Trophoblast cell (in vitro differentiated cells and primary cell): Measurements from ENCODE around the gene TOR4A.

Source experiments
- DNase-seq, 2 donors: peaks; one replicate each; pipeline ENCODE4 v3.0.0-alpha.2; 2016
- H2AFZ ChIP-seq: 2 replicates; pipeline ENCODE4 v1.6.1; 2013; ENCODE audit warnings: low read length, moderate library complexity, mild to moderate bottlenecking; ENCODE audit not compliant: insufficient read depth, poor library complexity
- H2AK5ac ChIP-seq: 2 replicates; pipeline ENCODE4 v1.6.1; 2013; ENCODE audit warnings: mild to moderate bottlenecking, low read length
- H2BK120ac ChIP-seq: 2 replicates; pipeline ENCODE4 v1.6.1; 2013; ENCODE audit warnings: low read length, mild to moderate bottlenecking, moderate library complexity; ENCODE audit not compliant: insufficient read depth, poor library complexity
- H2BK12ac ChIP-seq: 2 replicates; pipeline ENCODE4 v1.6.1; 2013; ENCODE audit warnings: mild to moderate bottlenecking, low read length, moderate library complexity
- H2BK5ac ChIP-seq: 2 replicates; pipeline ENCODE4 v1.6.1; 2013; ENCODE audit warnings: low read length, low read depth, moderate library complexity, mild to moderate bottlenecking; ENCODE audit not compliant: poor library complexity
- H3K14ac ChIP-seq: 2 replicates; pipeline ENCODE4 v1.6.1; 2013; ENCODE audit warnings: mild to moderate bottlenecking, low read length
- H3K18ac ChIP-seq: 2 replicates; pipeline ENCODE4 v1.6.1; 2013; ENCODE audit warnings: mild to moderate bottlenecking, low read length
- H3K23ac ChIP-seq: 2 replicates; pipeline ENCODE4 v1.6.1; 2013; ENCODE audit warnings: low read length
- H3K27ac ChIP-seq: 2 replicates; pipeline ENCODE4 v1.5.1; 2013; ENCODE audit warnings: low read depth, mild to moderate bottlenecking, inconsistent platforms, low read length, moderate library complexity
- H3K27me3 ChIP-seq: 2 replicates; pipeline ENCODE4 v1.6.1; 2013; ENCODE audit warnings: inconsistent platforms, mild to moderate bottlenecking, low read length, moderate library complexity; ENCODE audit not compliant: insufficient read depth
- H3K36me3 ChIP-seq, 2 experiments: 1 replicate in 1 of 2; 2 replicates in 1 of 2; pipeline ENCODE4 v1.6.1; 2013; ENCODE audit warnings: low read length in 2 of 2, mild to moderate bottlenecking in 2 of 2, moderate library complexity in 1 of 2; ENCODE audit not compliant: insufficient read depth in 2 of 2, control insufficient read depth in 1 of 2
- H3K4ac ChIP-seq: 2 replicates; pipeline ENCODE4 v1.6.1; 2013; ENCODE audit warnings: low read depth, mild to moderate bottlenecking, low read length, moderate library complexity
- H3K4me1 ChIP-seq, 2 experiments: 1 replicate in 1 of 2; 2 replicates in 1 of 2; pipeline ENCODE4 v1.6.1; 2013; ENCODE audit warnings: low read length in 2 of 2, mild to moderate bottlenecking in 2 of 2, moderate library complexity in 1 of 2; ENCODE audit not compliant: insufficient read depth in 2 of 2, control insufficient read depth in 1 of 2
- H3K4me2 ChIP-seq: 2 replicates; pipeline ENCODE4 v1.6.1; 2013; ENCODE audit warnings: inconsistent platforms, mild to moderate bottlenecking, low read length, moderate library complexity
- H3K4me3 ChIP-seq: 2 replicates; pipeline ENCODE4 v1.5.1; 2013; ENCODE audit warnings: mild to moderate bottlenecking, low read depth, low read length, inconsistent platforms
- H3K79me1 ChIP-seq: one replicate; pipeline ENCODE4 v1.6.1; 2013; ENCODE audit warnings: low read length
- H3K79me2 ChIP-seq: 2 replicates; pipeline ENCODE4 v1.6.1; 2013; ENCODE audit warnings: low read length, mild to moderate bottlenecking; ENCODE audit not compliant: control insufficient read depth, insufficient read depth, poor library complexity
- H3K9ac ChIP-seq: 2 replicates; pipeline ENCODE4 v1.6.1; 2013; ENCODE audit warnings: mild to moderate bottlenecking, low read length
- H3K9me3 ChIP-seq: 2 replicates; pipeline ENCODE4 v1.6.1; 2013; ENCODE audit warnings: low read depth, mild to moderate bottlenecking, control low read depth, inconsistent platforms, low read length; ENCODE audit not compliant: insufficient read depth
- H4K12ac ChIP-seq: 2 replicates; pipeline ENCODE4 v1.6.1; 2013; ENCODE audit warnings: low read depth, mild to moderate bottlenecking, low read length, moderate library complexity
- H4K8ac ChIP-seq: 2 replicates; pipeline ENCODE4 v1.6.1; 2013; ENCODE audit warnings: low read depth, mild to moderate bottlenecking, low read length, moderate library complexity
- H4K91ac ChIP-seq: one replicate; pipeline ENCODE4 v1.6.1; 2013; ENCODE audit warnings: low read depth, mild to moderate bottlenecking, low read length, moderate library complexity
- WGBS: extraction: QIAGEN DNeasy Blood & Tissue Kit; methylation state at CpG from one replicate; pipeline ENCODE4 v1.1.7; 2013; ENCODE audit warnings: missing lambda C conversion rate; ENCODE audit not compliant: insufficient read length, insufficient coverage; ENCODE audit errors: extremely low coverage; 5-methylcytosine and 5-hydroxymethylcytosine counted together

Gene TOR4A

GRCh38 chr9:137313956-137314560 lies 36.5 kb downstream of the TOR4A start:
- Histone ChIP-seq H3K4me2 (no peak overlapping the region), H4K91ac (no peak overlapping the region), H2AFZ (no peak overlapping the region), H3K36me3 (no peaks in the 10 kb centered on the region), H3K18ac (no peak overlapping the region), H4K8ac (no peak overlapping the region), H3K9ac (no peak overlapping the region), H4K12ac (no peak overlapping the region), H3K79me2 (no peaks in the 10 kb centered on the region), H2AK5ac (no peak overlapping the region), H3K23ac (no peak overlapping the region), H3K27ac (no peak overlapping the region), H2BK5ac (no peak overlapping the region), H3K4ac (no peak overlapping the region), H2BK12ac (no peak overlapping the region), H3K4me3 (no peak overlapping the region), H3K9me3 (no peaks in the 10 kb centered on the region), H3K79me1 (peaks cover 4% of the 10 kb centered on the region), H2BK120ac (no peak overlapping the region), H3K27me3 (no peaks in the 10 kb centered on the region), H3K14ac (no peak overlapping the region), H3K4me1 (peaks cover 5 to 6% of the 10 kb centered on the region in 2 experiments)
- DNase-seq: no peak
- no CpG with 5 or more reads among the region's 24 CpGs for WGBS

GRCh38 chr9:137314561-137315560 lies 37.3 kb downstream of the TOR4A start:
- no peak overlapping the region for H3K27ac ChIP-seq
- no peak overlapping the region for H3K18ac ChIP-seq
- H3K4me2 ChIP-seq: no peak overlapping the region
- no peaks in the 10 kb centered on the region for H3K36me3 ChIP-seq
- no peak overlapping the region for H4K8ac ChIP-seq
- no peak overlapping the region for H2AFZ ChIP-seq
- H3K27me3 ChIP-seq: no peaks in the 10 kb centered on the region
- H4K91ac ChIP-seq: peak overlapping the region; percentile 41
- H3K9me3 ChIP-seq: no peaks in the 10 kb centered on the region
- no peak overlapping the region for H3K23ac ChIP-seq
- no peak overlapping the region for H3K9ac ChIP-seq
- H2BK5ac ChIP-seq: no peak overlapping the region
- DNase-seq: no peak
- H3K4me3 ChIP-seq: no peak overlapping the region
- peak overlapping the region; percentile 25 for H2BK120ac ChIP-seq
- H3K79me1 ChIP-seq: peaks cover 4% of the 10 kb centered on the region
- no peaks in the 10 kb centered on the region for H3K79me2 ChIP-seq
- H3K4me1 ChIP-seq: peaks cover 5 to 6% of the 10 kb centered on the region in 2 experiments
- WGBS: no CpG with 5 or more reads among the region's 42 CpGs
- H3K14ac ChIP-seq: peak overlapping the region; percentile 1
- no peak overlapping the region for H3K4ac ChIP-seq
- peak overlapping the region; percentile 11 for H2BK12ac ChIP-seq
- H2AK5ac ChIP-seq: peak overlapping the region; percentile 45
- H4K12ac ChIP-seq: no peak overlapping the region

GRCh38 chr9:137315581-137316011 lies 38.1 kb downstream of the TOR4A start:
- WGBS: no CpG with 5 or more reads among the region's 18 CpGs

GRCh38 chr9:137316012-137316981 lies 38.8 kb downstream of the TOR4A start:
- no peak overlapping the region for H3K4ac ChIP-seq
- no peak overlapping the region for H3K4me3 ChIP-seq
- H4K8ac ChIP-seq: peak overlapping the region; percentile 56
- H2BK120ac ChIP-seq: peak overlapping the region; percentile 41
- no peak for DNase-seq
- no peak overlapping the region for H2BK12ac ChIP-seq
- no peaks in the 10 kb centered on the region for H3K36me3 ChIP-seq
- peaks cover 4% of the 10 kb centered on the region for H3K79me1 ChIP-seq
- H4K91ac ChIP-seq: peak overlapping the region; percentile 82
- peak overlapping the region; percentile 40 for H4K12ac ChIP-seq
- peaks cover 6 to 8% of the 10 kb centered on the region in 2 experiments for H3K4me1 ChIP-seq
- H3K4me2 ChIP-seq: peak overlapping the region; percentile 55
- no peaks in the 10 kb centered on the region for H3K9me3 ChIP-seq
- no peaks in the 10 kb centered on the region for H3K79me2 ChIP-seq
- H3K9ac ChIP-seq: no peak overlapping the region
- peak overlapping the region; percentile 32 for H2AFZ ChIP-seq
- peak overlapping the region; percentile 31 for H3K18ac ChIP-seq
- peak overlapping the region; percentile 28 for H3K14ac ChIP-seq
- no peaks in the 10 kb centered on the region for H3K27me3 ChIP-seq
- H2BK5ac ChIP-seq: no peak overlapping the region
- WGBS: no CpG with 5 or more reads among the region's 83 CpGs
- H3K27ac ChIP-seq: no peak overlapping the region
- H3K23ac ChIP-seq: no peak overlapping the region
- no peak overlapping the region for H2AK5ac ChIP-seq

More at GRCh38 chr9:137315581-137316011, 38.1 kb downstream of the TOR4A start:
- H4K8ac ChIP-seq: no peak overlapping the region
- peaks cover 4% of the 10 kb centered on the region for H3K79me1 ChIP-seq
- H3K36me3 ChIP-seq: no peaks in the 10 kb centered on the region
- no peak overlapping the region for H3K27ac ChIP-seq
- H2BK120ac ChIP-seq: peak overlapping the region; percentile 25
- no peak overlapping the region for H3K18ac ChIP-seq
- no peaks in the 10 kb centered on the region for H3K79me2 ChIP-seq
- no peak overlapping the region for H2AFZ ChIP-seq
- no peak overlapping the region for H2BK5ac ChIP-seq
- H4K12ac ChIP-seq: no peak overlapping the region
- no peak overlapping the region for H2AK5ac ChIP-seq
- H3K14ac ChIP-seq: no peak overlapping the region
- peak overlapping the region; percentile 11 for H2BK12ac ChIP-seq
- H3K4ac ChIP-seq: no peak overlapping the region
- no peaks in the 10 kb centered on the region for H3K27me3 ChIP-seq
- no peak overlapping the region for H3K4me3 ChIP-seq
- peaks cover 5 to 6% of the 10 kb centered on the region in 2 experiments for H3K4me1 ChIP-seq
- H3K4me2 ChIP-seq: no peak overlapping the region
- no peak overlapping the region for H3K9ac ChIP-seq
- H4K91ac ChIP-seq: peak overlapping the region; percentile 58
- H3K9me3 ChIP-seq: no peaks in the 10 kb centered on the region
- H3K23ac ChIP-seq: no peak overlapping the region
- DNase-seq: no peak
